Vagina (tissue), 2 donors: ENCODE data around the gene STK16. TPM values are rescaled to one million over a fixed set of nuclear protein-coding genes. Genes with fewer than 3 reads are reported as not detected.
"Not testable (repeated sequence)": the region's sequence is repeated elsewhere in the genome, so short reads cannot be mapped to it uniquely, and the experiment has no call there.

Experiments used
- DNase-seq, 2 donors: peaks; one replicate each; pipeline ENCODE4 v3.0.0-alpha.2; 2017; ENCODE audit errors: extremely low spot score in 2 of 2
- H3K27ac ChIP-seq: fragments of 200-600 bp; sonication (generic); one replicate; pipeline ENCODE4 v1.5.1; 2019
- H3K27me3 ChIP-seq: fragments of 200-600 bp; sonication (generic); one replicate; pipeline ENCODE4 v1.5.1; 2019
- H3K36me3 ChIP-seq, 2 donors: fragments of 200-600 bp; sonication (generic); one replicate each; pipeline ENCODE4 v1.5.1; 2017 to 2019
- H3K4me1 ChIP-seq: fragments of 200-600 bp; sonication (generic); one replicate; pipeline ENCODE4 v1.5.1; 2019
- H3K4me3 ChIP-seq, 2 donors: fragments of 200-600 bp; sonication (generic); 1 replicate in 1 of 2; 2 replicates in 1 of 2; pipeline ENCODE4 v1.5.1; 2016 to 2019
- H3K9me3 ChIP-seq: fragments of 200-600 bp; sonication (generic); one replicate; pipeline ENCODE4 v1.5.1; 2019
- POLR2A ChIP-seq, 2 donors: fragments of 450-650 bp; IDR thresholded peaks; one replicate each; pipeline ENCODE4 v1.6.1; 2017; ENCODE audit warnings: antibody characterized with exemption in 2 of 2, mild to moderate bottlenecking in 2 of 2, moderate library complexity in 2 of 2
- POLR2AphosphoS5 ChIP-seq, 2 donors: sonication (generic); formaldehyde crosslinking; IDR thresholded peaks; one replicate each; pipeline ENCODE4 v1.9.0; 2017; ENCODE audit warnings: antibody characterized with exemption in 2 of 2, mild to moderate bottlenecking in 2 of 2, low read depth in 1 of 2; ENCODE audit not compliant: insufficient read depth in 1 of 2
- intact Hi-C: fragments of 100-400 bp; cut with DNase I; formaldehyde crosslinking; loops from one replicate; pipeline ENCODE4 v1.15.1; 2023
- total RNA-seq: library from RNA; depleted of rRNA; stranded (reverse); fragments of >200 nt; gene quantifications from one replicate; pipeline ENCODE4 v1.2.3, GENCODE V29; 2016
- TF ChIP-seq, protein P1 (sequence below), 3 experiments: fragments of 450-650 bp in 2 of 3; fragments of 200-600 bp in 1 of 3; sonication (generic) in 1 of 3; IDR thresholded peaks; one replicate each; pipeline ENCODE4 v1.5.1; 2017 to 2019; ENCODE audit warnings: antibody characterized with exemption in 3 of 3, mild to moderate bottlenecking in 2 of 3, moderate library complexity in 2 of 3

STK16 gene
- total RNA-seq, 1 donor from 2014 or later: 12.8 TPM

DNA sequence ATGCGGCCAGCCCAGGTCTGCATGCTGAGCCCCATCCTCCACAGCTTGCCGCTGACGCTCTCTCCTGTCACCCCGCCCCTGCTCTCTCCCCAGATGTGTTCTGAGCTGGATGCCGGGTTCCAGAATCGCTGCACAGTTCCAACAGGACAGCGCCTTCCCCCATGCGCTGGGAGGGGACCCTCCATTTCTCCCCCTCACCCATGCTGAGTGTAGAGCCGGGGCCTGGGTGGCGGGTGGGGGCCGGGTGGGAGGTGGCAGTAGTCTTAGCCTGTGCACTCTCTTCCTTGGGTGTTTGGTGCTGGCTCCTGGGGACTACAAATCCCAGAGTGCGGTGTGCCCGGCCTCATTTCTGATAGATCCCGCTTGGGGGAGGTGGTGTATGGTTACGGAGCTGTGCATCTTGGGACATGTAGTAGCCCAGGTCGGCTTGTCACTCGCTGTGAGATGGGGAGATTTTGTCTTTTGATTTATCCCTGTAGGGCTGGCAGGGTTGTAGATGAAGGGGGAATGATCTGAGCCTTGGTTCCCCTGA, 40.7 kb downstream of the STK16 start:
- Histone ChIP-seq H3K27ac (peak overlapping the region; percentile 85), H3K36me3 (peaks cover 0 to 40% of the 10 kb centered on the region in 2 donors), H3K9me3 (no peaks in the 10 kb centered on the region), H3K4me1 (peaks cover 57% of the 10 kb centered on the region), H3K4me3 (peak overlapping the region in 1 of 2 donors; percentile 13), H3K27me3 (no peaks in the 10 kb centered on the region)
- intact Hi-C loops: no loop called here
- TF ChIP-seq, protein P1, sequence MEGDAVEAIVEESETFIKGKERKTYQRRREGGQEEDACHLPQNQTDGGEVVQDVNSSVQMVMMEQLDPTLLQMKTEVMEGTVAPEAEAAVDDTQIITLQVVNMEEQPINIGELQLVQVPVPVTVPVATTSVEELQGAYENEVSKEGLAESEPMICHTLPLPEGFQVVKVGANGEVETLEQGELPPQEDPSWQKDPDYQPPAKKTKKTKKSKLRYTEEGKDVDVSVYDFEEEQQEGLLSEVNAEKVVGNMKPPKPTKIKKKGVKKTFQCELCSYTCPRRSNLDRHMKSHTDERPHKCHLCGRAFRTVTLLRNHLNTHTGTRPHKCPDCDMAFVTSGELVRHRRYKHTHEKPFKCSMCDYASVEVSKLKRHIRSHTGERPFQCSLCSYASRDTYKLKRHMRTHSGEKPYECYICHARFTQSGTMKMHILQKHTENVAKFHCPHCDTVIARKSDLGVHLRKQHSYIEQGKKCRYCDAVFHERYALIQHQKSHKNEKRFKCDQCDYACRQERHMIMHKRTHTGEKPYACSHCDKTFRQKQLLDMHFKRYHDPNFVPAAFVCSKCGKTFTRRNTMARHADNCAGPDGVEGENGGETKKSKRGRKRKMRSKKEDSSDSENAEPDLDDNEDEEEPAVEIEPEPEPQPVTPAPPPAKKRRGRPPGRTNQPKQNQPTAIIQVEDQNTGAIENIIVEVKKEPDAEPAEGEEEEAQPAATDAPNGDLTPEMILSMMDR (IDR thresholded peaks at IDR 0.05): no peak
- no peak for TF ChIP-seq POLR2AphosphoS5 (IDR thresholded peaks at IDR 0.05; ENCODE audit: insufficient read depth in 1 of 2, low read depth in 1 of 2)
- TF ChIP-seq POLR2A (IDR thresholded peaks at IDR 0.05): no peak
- no peak for DNase-seq

DNA sequence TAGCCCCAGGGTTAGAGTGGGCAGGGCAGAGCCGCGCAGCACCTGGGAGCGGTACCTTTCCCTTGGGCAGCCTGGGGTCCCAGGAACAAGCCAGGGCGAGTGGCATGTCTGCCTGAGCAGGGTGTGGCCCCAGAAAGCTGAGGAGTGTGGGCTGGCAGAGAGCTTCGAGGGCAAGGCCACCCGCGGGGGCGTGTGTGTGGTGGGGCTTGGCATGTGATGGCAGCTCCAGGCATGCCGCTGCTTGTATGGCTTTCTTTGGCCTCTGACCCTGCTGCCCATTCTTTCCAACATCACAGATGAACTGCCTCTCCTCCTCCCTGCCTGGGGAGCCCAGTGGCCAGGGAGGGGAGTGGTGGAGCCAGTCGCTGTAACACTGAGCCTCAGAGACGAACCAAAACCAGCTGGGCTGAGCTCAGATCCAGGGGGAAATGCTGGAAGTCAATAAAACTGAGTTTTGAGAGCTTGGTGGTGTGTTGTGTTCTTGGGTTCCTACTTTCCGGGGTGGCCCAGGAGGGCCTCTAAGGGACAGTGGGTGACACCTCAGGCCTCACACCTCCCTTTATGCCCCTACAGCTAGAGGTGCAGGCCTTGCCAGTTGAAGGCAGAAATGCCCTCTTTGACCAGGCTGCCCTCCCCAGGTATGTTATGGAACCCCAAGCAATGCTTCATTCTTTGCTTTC, 41.3 kb downstream of the STK16 start:
- Histone ChIP-seq H3K4me3 (no peak overlapping the region), H3K27me3 (no peaks in the 10 kb centered on the region), H3K27ac (peak overlapping the region; percentile 85), H3K4me1 (peaks cover 51% of the 10 kb centered on the region), H3K36me3 (peaks cover 0 to 33% of the 10 kb centered on the region in 2 donors), H3K9me3 (no peaks in the 10 kb centered on the region)
- intact Hi-C loops: no loop called here
- DNase-seq: no peak
- TF ChIP-seq POLR2AphosphoS5 (IDR thresholded peaks at IDR 0.05; ENCODE audit: insufficient read depth in 1 of 2, low read depth in 1 of 2) (peak in 1 of 2 donors; percentile 34), POLR2A (IDR thresholded peaks at IDR 0.05) (no peak)
- TF ChIP-seq, protein P1 (IDR thresholded peaks at IDR 0.05): no peak

DNA sequence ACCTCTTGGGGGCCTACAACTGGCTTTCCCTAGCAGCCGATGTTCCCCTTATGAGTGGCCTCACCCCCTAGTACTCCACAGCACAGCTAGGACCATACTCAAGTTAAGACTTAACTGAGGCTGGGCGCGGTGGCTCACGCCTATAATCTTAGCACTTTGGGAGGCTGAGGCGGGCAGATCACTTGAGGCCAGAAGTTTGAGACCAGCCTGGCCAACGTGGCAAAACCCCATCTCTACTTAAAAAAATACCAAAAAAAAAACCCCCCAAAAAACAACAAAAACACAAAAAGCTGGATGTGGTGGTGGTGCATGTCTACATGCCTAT, 41.8 kb downstream of the STK16 start:
- Histone ChIP-seq H3K4me1 (peaks cover 48% of the 10 kb centered on the region), H3K27ac (peak overlapping the region; percentile 85), H3K36me3 (peaks cover 0 to 28% of the 10 kb centered on the region in 2 donors)
- intact Hi-C loops, H3K27me3 ChIP-seq, H3K9me3 ChIP-seq, H3K4me3 ChIP-seq, DNase-seq: not testable (repeated sequence)

DNA sequence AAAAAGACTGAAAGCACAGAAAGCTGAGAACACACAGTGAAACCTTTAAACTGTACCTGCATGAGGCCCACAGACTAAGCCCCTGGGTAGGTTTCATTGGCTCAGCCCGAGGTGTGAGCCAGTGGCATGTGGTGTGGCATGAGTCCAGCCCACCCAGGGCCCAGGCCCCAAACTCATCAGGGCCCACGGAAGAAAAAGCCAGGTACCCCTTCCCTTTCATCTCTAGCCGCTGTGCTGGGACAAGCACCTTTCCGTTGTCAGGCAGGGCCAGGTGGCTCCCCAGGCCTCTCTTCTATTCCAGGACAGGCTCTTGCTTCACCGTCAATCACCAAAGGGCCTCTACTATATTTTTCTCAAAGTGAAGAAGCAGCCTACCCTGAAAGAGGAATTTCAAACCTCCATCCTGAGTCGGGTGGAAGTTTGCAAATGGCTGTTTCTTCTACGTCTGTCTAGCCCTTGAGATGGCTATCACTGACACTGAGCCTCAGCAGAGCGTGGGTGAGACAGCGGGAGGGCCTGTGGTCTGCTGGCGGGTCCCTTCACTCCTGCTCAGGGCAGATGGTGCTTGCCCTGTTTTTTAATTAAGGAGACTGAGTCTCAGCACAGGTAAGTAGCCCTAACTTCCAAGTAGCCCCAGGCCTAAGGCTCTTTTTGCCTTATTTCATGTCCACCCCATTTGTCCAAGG, 42.4 kb downstream of the STK16 start:
- Histone ChIP-seq H3K4me1 (peaks cover 48% of the 10 kb centered on the region), H3K4me3 (no peak overlapping the region), H3K36me3 (peaks cover 0 to 22% of the 10 kb centered on the region in 2 donors), H3K27me3 (no peaks in the 10 kb centered on the region), H3K9me3 (no peaks in the 10 kb centered on the region), H3K27ac (peak overlapping the region; percentile 85)
- DNase-seq: no peak
- intact Hi-C loops: no loop called here
- TF ChIP-seq POLR2AphosphoS5 (IDR thresholded peaks at IDR 0.05; ENCODE audit: insufficient read depth in 1 of 2, low read depth in 1 of 2) (no peak), POLR2A (IDR thresholded peaks at IDR 0.05) (no peak)
- TF ChIP-seq, protein P1 (IDR thresholded peaks at IDR 0.05): no peak

DNA sequence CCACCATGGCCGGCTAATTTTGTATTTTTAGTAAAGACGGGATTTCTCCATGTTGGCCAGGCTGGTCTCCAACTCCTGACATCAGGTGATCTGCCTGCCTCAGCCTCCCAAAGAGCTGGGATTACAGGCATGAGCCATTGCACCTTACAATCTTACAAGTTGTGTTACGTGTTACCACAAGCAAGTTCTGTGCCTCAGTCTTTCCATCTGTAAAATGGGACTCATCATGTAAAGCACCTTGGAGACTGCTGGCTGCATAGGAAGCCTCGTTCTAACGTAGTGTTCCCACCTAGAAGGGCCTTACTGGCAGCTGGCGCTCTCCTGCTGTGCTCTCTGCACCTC, 43.9 kb downstream of the STK16 start:
- Histone ChIP-seq H3K36me3 (peaks cover 0 to 11% of the 10 kb centered on the region in 2 donors), H3K27me3 (no peaks in the 10 kb centered on the region), H3K4me1 (peaks cover 48% of the 10 kb centered on the region), H3K27ac (peak overlapping the region; percentile 85), H3K9me3 (no peaks in the 10 kb centered on the region), H3K4me3 (no peak overlapping the region)
- intact Hi-C loops: no loop called here
- no peak for DNase-seq
- no peak for TF ChIP-seq POLR2A (IDR thresholded peaks at IDR 0.05)
- TF ChIP-seq, protein P1 (IDR thresholded peaks at IDR 0.05): no peak
- TF ChIP-seq POLR2AphosphoS5 (IDR thresholded peaks at IDR 0.05; ENCODE audit: insufficient read depth in 1 of 2, low read depth in 1 of 2): no peak
